OCI-LY1 (cell line): ENCODE measurements around the gene SLC6A18.

Experiments used
- H2AFZ ChIP-seq: fragments of 200-600 bp; sonication (generic), shearing (Covaris generic); 2 replicates; pipeline ENCODE4 v1.6.0; 2014; ENCODE audit warnings: antibody characterized with exemption, mild to moderate bottlenecking, low read length
- H3F3A ChIP-seq: fragments of 200-600 bp; sonication (generic), shearing (Covaris generic); 2 replicates; pipeline ENCODE4 v1.6.0; 2014; ENCODE audit warnings: mild to moderate bottlenecking, antibody characterized with exemption, low read length, moderate library complexity; ENCODE audit not compliant: insufficient read depth
- H3K27ac ChIP-seq: fragments of 200-600 bp; sonication (generic); 2 replicates; pipeline ENCODE4 v1.5.1; 2014; ENCODE audit warnings: low read length, mixed run types, mild to moderate bottlenecking, low read depth; ENCODE audit not compliant: poor library complexity, severe bottlenecking
- H3K27me3 ChIP-seq: fragments of 200-600 bp; sonication (generic); 2 replicates; pipeline ENCODE4 v1.6.0; 2014; ENCODE audit warnings: antibody characterized with exemption, mild to moderate bottlenecking, low read length, moderate library complexity; ENCODE audit not compliant: insufficient read depth
- H3K36me3 ChIP-seq: fragments of 200-600 bp; sonication (generic); 2 replicates; pipeline ENCODE4 v1.6.1; 2014; ENCODE audit warnings: mild to moderate bottlenecking, antibody characterized with exemption, low read length, moderate library complexity, mixed read lengths; ENCODE audit not compliant: insufficient read depth
- H3K4me1 ChIP-seq: fragments of 200-600 bp; sonication (generic); 2 replicates; pipeline ENCODE4 v1.5.1; 2014; ENCODE audit warnings: mild to moderate bottlenecking, low read length, moderate library complexity; ENCODE audit not compliant: insufficient read depth, severe bottlenecking
- H3K4me2 ChIP-seq: fragments of 200-600 bp; sonication (generic), shearing (Covaris generic); 2 replicates; pipeline ENCODE4 v1.6.1; 2014; ENCODE audit warnings: low read length
- H3K4me3 ChIP-seq: fragments of 200-600 bp; sonication (generic); 2 replicates; pipeline ENCODE4 v1.5.1; 2014; ENCODE audit warnings: low read length, low read depth, mild to moderate bottlenecking, mixed read lengths; ENCODE audit not compliant: poor library complexity, severe bottlenecking
- H3K79me2 ChIP-seq: fragments of 200-600 bp; shearing (Covaris generic); 2 replicates; pipeline ENCODE4 v1.6.1; 2016; ENCODE audit warnings: mixed run types, low read length, mixed read lengths; ENCODE audit not compliant: insufficient read depth
- H3K9ac ChIP-seq: fragments of 200-600 bp; sonication (generic), shearing (Covaris generic); 2 replicates; pipeline ENCODE4 v1.6.1; 2014; ENCODE audit warnings: mild to moderate bottlenecking, low read length, mixed read lengths
- H3K9me2 ChIP-seq: fragments of 200-600 bp; sonication (generic), shearing (Covaris generic); 2 replicates; pipeline ENCODE4 v1.6.1; 2014; ENCODE audit warnings: low read depth, mild to moderate bottlenecking, low read length, mixed read lengths
- H3K9me3 ChIP-seq: fragments of 200-600 bp; shearing (Covaris generic); 2 replicates; pipeline ENCODE4 v1.6.1; 2014; ENCODE audit warnings: low read length, mixed read lengths
- H4K20me1 ChIP-seq: fragments of 200-600 bp; sonication (generic), shearing (Covaris generic); 2 replicates; pipeline ENCODE4 v1.6.0; 2016; ENCODE audit warnings: mild to moderate bottlenecking, low read length; ENCODE audit not compliant: insufficient read depth
- CTCF ChIP-seq: fragments of 200-600 bp; sonication (generic), shearing (Covaris generic); IDR thresholded peaks from 2 replicates; pipeline ENCODE4 v1.5.1; 2017; ENCODE audit warnings: mild to moderate bottlenecking, antibody characterized with exemption, low read length, moderate library complexity, mixed read lengths
- EZH2 ChIP-seq: fragments of 200-600 bp; sonication (generic), shearing (Covaris generic); IDR thresholded peaks from 2 replicates; pipeline ENCODE4 v1.8.0; 2017; ENCODE audit warnings: borderline replicate concordance, mixed run types, mild to moderate bottlenecking, antibody characterized with exemption, low read length, moderate library complexity, mixed read lengths

The SLC6A18 gene

GRCh38 chr5:1291611-1292080 lies 66.5 kb downstream of the SLC6A18 start:
- peak overlapping the region; percentile 46 for H3K4me3 ChIP-seq
- H3K27me3 ChIP-seq: no peaks in the 10 kb centered on the region
- H2AFZ ChIP-seq: no peak overlapping the region
- no peaks in the 10 kb centered on the region for H3F3A ChIP-seq
- TF ChIP-seq CTCF (no peak), EZH2 (no peak)
- H3K79me2 ChIP-seq: peaks cover 12% of the 10 kb centered on the region; the same call in 1 of the 2 replicates
- no peaks in the 10 kb centered on the region for H3K9me2 ChIP-seq
- peaks cover 51% of the 10 kb centered on the region for H3K4me1 ChIP-seq
- peaks cover 31% of the 10 kb centered on the region for H3K36me3 ChIP-seq
- peak overlapping the region; percentile 83 for H3K27ac ChIP-seq
- H3K4me2 ChIP-seq: peak overlapping the region; percentile 81
- H3K9ac ChIP-seq: peak overlapping the region; percentile 55; the same call in 1 of the 2 replicates
- no peaks in the 10 kb centered on the region for H4K20me1 ChIP-seq
- H3K9me3 ChIP-seq: no peaks in the 10 kb centered on the region

GRCh38 chr5:1292139-1292538 lies 67.0 kb downstream of the SLC6A18 start:
- Histone ChIP-seq H3K9me3 (no peaks in the 10 kb centered on the region), H2AFZ (no peak overlapping the region), H3K9ac (peak overlapping the region; percentile 55), H3F3A (no peaks in the 10 kb centered on the region), H3K27me3 (no peaks in the 10 kb centered on the region), H3K27ac (peak overlapping the region; percentile 83), H3K36me3 (peaks cover 31% of the 10 kb centered on the region), H3K4me3 (peak overlapping the region; percentile 46), H3K4me1 (peaks cover 56% of the 10 kb centered on the region), H3K4me2 (peak overlapping the region; percentile 81), H4K20me1 (no peaks in the 10 kb centered on the region), H3K79me2 (peaks cover 8% of the 10 kb centered on the region; the same call in 1 of the 2 replicates), H3K9me2 (no peaks in the 10 kb centered on the region)
- TF ChIP-seq EZH2 (no peak), CTCF (no peak)

GRCh38 chr5:1292846-1293415 lies 67.8 kb downstream of the SLC6A18 start:
- no peak for TF ChIP-seq EZH2
- TF ChIP-seq CTCF: no peak
- Histone ChIP-seq H3K79me2 (peaks cover 2% of the 10 kb centered on the region; the same call in 1 of the 2 replicates), H3K27me3 (no peaks in the 10 kb centered on the region), H3K4me2 (peak overlapping the region; percentile 81), H3K9me3 (no peaks in the 10 kb centered on the region), H3F3A (no peaks in the 10 kb centered on the region), H3K4me3 (peak overlapping the region; percentile 69), H3K9ac (peak overlapping the region; percentile 26; the same call in 1 of the 2 replicates), H3K4me1 (peaks cover 58% of the 10 kb centered on the region), H3K36me3 (peaks cover 26% of the 10 kb centered on the region), H3K27ac (peak overlapping the region; percentile 83), H2AFZ (no peak overlapping the region), H3K9me2 (no peaks in the 10 kb centered on the region), H4K20me1 (no peaks in the 10 kb centered on the region)
